GM23248 (cell line): ENCODE data around the gene ARFGAP2. TPM values are rescaled to one million over a fixed set of nuclear protein-coding genes. Genes with fewer than 3 reads are reported as not detected.

Experiments
- DNase-seq: peaks from one replicate; pipeline ENCODE4 v3.0.0-alpha.2; 2015
- H2AFZ ChIP-seq: fragments of 200-600 bp; sonication (generic); 2 replicates; pipeline ENCODE4 v1.6.1; 2016; ENCODE audit warnings: antibody characterized with exemption
- H3F3A ChIP-seq: fragments of 200-600 bp; sonication (generic); 2 replicates; pipeline ENCODE4 v1.6.1; 2016; ENCODE audit warnings: mild to moderate bottlenecking, antibody characterized with exemption, mixed run types; ENCODE audit not compliant: insufficient read depth
- H3K27ac ChIP-seq: fragments of 200-600 bp; sonication (generic); 2 replicates; pipeline ENCODE4 v1.5.1; 2016; ENCODE audit warnings: mild to moderate bottlenecking
- H3K27me3 ChIP-seq: fragments of 200-600 bp; sonication (generic); replicated peaks from 2 replicates; pipeline ENCODE4 v1.6.1; 2016; ENCODE audit warnings: mild to moderate bottlenecking; ENCODE audit not compliant: insufficient read depth
- H3K36me3 ChIP-seq: fragments of 200-600 bp; sonication (generic); 2 replicates; pipeline ENCODE4 v1.6.1; 2016; ENCODE audit warnings: low read depth, mild to moderate bottlenecking
- H3K4me1 ChIP-seq: fragments of 200-600 bp; sonication (generic); 2 replicates; pipeline ENCODE4 v1.6.1; 2016; ENCODE audit warnings: mild to moderate bottlenecking; ENCODE audit not compliant: insufficient read depth
- H3K4me2 ChIP-seq: fragments of 200-600 bp; sonication (generic); one replicate; pipeline ENCODE4 v1.6.1; 2016; ENCODE audit warnings: mild to moderate bottlenecking; ENCODE audit not compliant: unreplicated experiment
- H3K4me3 ChIP-seq: fragments of 200-600 bp; sonication (generic); 2 replicates; pipeline ENCODE4 v1.5.1; 2016; ENCODE audit warnings: mild to moderate bottlenecking
- H3K79me2 ChIP-seq: fragments of 200-600 bp; sonication (generic); 2 replicates; pipeline ENCODE4 v1.6.1; 2016; ENCODE audit warnings: mild to moderate bottlenecking; ENCODE audit not compliant: insufficient read depth
- H3K9ac ChIP-seq: fragments of 200-600 bp; sonication (generic); 2 replicates; pipeline ENCODE4 v1.6.1; 2016; ENCODE audit warnings: mild to moderate bottlenecking
- H3K9me2 ChIP-seq: fragments of 200-600 bp; sonication (generic); 2 replicates; pipeline ENCODE4 v1.6.1; 2016; ENCODE audit warnings: mixed run types, mild to moderate bottlenecking, moderate library complexity; ENCODE audit not compliant: insufficient read depth
- H3K9me3 ChIP-seq: fragments of 200-600 bp; sonication (generic); one replicate; pipeline ENCODE4 v1.6.1; 2017; ENCODE audit warnings: low read depth
- H4K20me1 ChIP-seq: fragments of 200-600 bp; sonication (generic); 2 replicates; pipeline ENCODE4 v1.6.0; 2016; ENCODE audit not compliant: insufficient read depth
- EZH2 ChIP-seq: fragments of 200-600 bp; sonication (generic); IDR thresholded peaks from 2 replicates; pipeline ENCODE4 v1.6.1; 2018; ENCODE audit warnings: antibody characterized with exemption, mild to moderate bottlenecking; ENCODE audit not compliant: insufficient read depth, poor library complexity, severe bottlenecking
- EZH2phosphoT487 ChIP-seq: fragments of 200-600 bp; sonication (generic); IDR thresholded peaks from 2 replicates; pipeline ENCODE4 v1.6.1; 2018; ENCODE audit warnings: antibody characterized with exemption, moderate library complexity, mild to moderate bottlenecking, low read depth; ENCODE audit not compliant: insufficient read depth
- WGBS, 2 experiments: methylation state at CpG; one replicate each; pipeline ENCODE4 v1.1.6; 2015 to 2017; ENCODE audit warnings: low lambda C conversion rate in 2 of 2, low coverage in 1 of 2; ENCODE audit errors: missing lambda C conversion rate in 2 of 2; 5-methylcytosine and 5-hydroxymethylcytosine counted together
- in situ Hi-C: fragments of 300-500 bp; cut with MboI; formaldehyde crosslinking; loops from 2 replicates; pipeline ENCODE4 v1.15.0; 2020
- polyA plus RNA-seq: library from polyadenylated mRNA; unstranded; fragments of >200 nt; fragmentation: Nextera tagmentation; extraction: Ambion mirVana; gene quantifications from 2 replicates; pipeline ENCODE4 v1.2.1, GENCODE V29; 2016
- total RNA-seq: library from RNA; depleted of rRNA; stranded (reverse); fragments of >200 nt; shearing (Covaris generic); gene quantifications from 2 replicates; pipeline ENCODE4 v1.2.3, GENCODE V29; 2014

The ARFGAP2 gene
- total and polyA plus RNA-seq, 2 experiments from 2014 or later = 45.7 to 131 TPM

DNA sequence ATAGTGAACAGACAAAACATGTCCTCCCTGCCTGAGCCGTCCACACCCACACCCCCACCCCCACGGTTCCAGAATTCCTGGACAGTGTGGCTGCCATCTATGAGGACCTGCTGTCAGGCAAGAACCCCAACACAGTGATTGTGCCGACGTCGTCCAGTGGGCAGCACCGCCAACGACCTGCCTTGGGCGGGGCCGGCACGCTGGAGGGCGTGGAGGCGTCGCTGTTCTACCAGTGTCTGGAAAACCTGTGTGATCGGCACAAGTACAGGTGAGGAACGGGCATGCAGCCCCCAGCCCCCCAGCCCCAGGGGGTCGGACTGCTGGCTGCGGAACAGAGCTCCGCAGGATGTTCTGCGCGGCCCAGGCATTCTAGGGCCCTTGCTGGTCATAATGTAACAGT is 19.7 kb downstream of the ARFGAP2 start:
- no peak overlapping the region for H2AFZ ChIP-seq
- H3K4me2 ChIP-seq = no peak overlapping the region
- no peak overlapping the region for H3K9ac ChIP-seq
- in situ Hi-C loops = loop anchor here (5.0 kb wide), 1 partner anchor 270 kb away; no protein-coding TSS in a partner anchor
- no peaks in the 10 kb centered on the region for H3K27me3 ChIP-seq
- no peaks in the 10 kb centered on the region for H3K9me3 ChIP-seq
- H3K9me2 ChIP-seq = no peaks in the 10 kb centered on the region
- peaks cover 18% of the 10 kb centered on the region for H3F3A ChIP-seq
- no peaks in the 10 kb centered on the region for H3K79me2 ChIP-seq
- no peak overlapping the region for H3K27ac ChIP-seq
- no peaks in the 10 kb centered on the region for H4K20me1 ChIP-seq
- whole genome bisulfite sequencing, 2 experiments = 88 to 90% methylated on average over 19 to 20 of the region's 20 CpGs
- no peak overlapping the region for H3K4me3 ChIP-seq
- no peaks in the 10 kb centered on the region for H3K36me3 ChIP-seq
- peaks cover 9% of the 10 kb centered on the region for H3K4me1 ChIP-seq
- no peak for DNase-seq
- TF ChIP-seq EZH2 (no peak), EZH2phosphoT487 (no peak)

DNA sequence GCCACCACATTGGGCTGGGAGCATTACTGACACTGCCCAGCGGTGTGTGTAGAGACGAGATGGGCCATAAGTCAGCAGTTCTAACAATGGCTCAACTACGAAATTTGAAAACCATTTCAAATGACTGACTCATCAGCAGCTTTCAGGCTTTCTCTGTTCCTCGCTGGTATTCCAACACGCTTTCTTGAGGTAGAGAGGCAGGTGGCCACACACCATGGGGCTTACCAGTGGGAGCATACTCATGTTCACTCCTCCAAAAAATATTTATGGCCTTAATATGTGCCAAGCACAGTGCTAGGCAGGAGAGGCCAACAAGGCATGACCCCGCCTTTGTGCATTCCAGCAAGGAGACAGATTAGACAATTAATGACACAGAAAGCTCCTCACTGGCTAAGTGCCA is 20.3 kb downstream of the ARFGAP2 start:
- no peak overlapping the region for H3K4me2 ChIP-seq
- H2AFZ ChIP-seq = no peak overlapping the region
- no peaks in the 10 kb centered on the region for H3K79me2 ChIP-seq
- H3K36me3 ChIP-seq = no peaks in the 10 kb centered on the region
- no peaks in the 10 kb centered on the region for H4K20me1 ChIP-seq
- no peak overlapping the region for H3K9ac ChIP-seq
- in situ Hi-C loops = loop anchor here (5.0 kb wide), 1 partner anchor 269 kb away; no protein-coding TSS in a partner anchor
- H3K4me1 ChIP-seq = peaks cover 9% of the 10 kb centered on the region
- H3K9me3 ChIP-seq = no peaks in the 10 kb centered on the region
- TF ChIP-seq EZH2phosphoT487 (no peak), EZH2 (no peak)
- peaks cover 16% of the 10 kb centered on the region; the same call in 1 of the 2 replicates for H3F3A ChIP-seq
- H3K9me2 ChIP-seq = no peaks in the 10 kb centered on the region
- H3K27me3 ChIP-seq = no peaks in the 10 kb centered on the region
- 67 to 70% methylated on average over 6 of the region's 6 CpGs for WGBS, 2 experiments
- no peak overlapping the region for H3K4me3 ChIP-seq
- no peak overlapping the region for H3K27ac ChIP-seq
- DNase-seq = peak; percentile 27

DNA sequence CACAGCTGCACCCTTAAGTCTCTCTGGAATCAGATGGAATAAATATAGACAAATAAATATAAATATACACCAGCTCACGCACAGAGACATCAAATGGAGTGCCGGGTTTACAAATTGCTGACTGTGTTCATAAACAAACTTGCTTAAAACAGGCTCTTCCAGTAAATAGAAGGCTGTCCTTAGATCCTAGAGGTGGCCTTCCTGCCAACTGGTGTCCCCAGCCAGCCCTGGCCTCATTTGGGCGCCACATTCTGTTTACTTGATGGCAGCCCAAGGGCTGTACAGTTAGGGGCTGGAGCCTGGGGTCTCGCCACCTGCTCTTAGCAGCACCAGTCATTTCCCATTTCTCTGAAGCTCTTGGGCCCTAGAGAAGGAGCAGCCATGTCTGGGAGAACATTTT is 20.8 kb downstream of the ARFGAP2 start:
- H3K4me1 ChIP-seq = peaks cover 9% of the 10 kb centered on the region
- H3K9me2 ChIP-seq = no peaks in the 10 kb centered on the region
- H3K9me3 ChIP-seq = no peaks in the 10 kb centered on the region
- 93 to 97% methylated on average over 4 of the region's 4 CpGs for WGBS, 2 experiments
- no peak overlapping the region for H3K9ac ChIP-seq
- H3K27me3 ChIP-seq = no peaks in the 10 kb centered on the region
- TF ChIP-seq EZH2 (no peak), EZH2phosphoT487 (no peak)
- H3F3A ChIP-seq = peaks cover 16% of the 10 kb centered on the region; the same call in 1 of the 2 replicates
- H3K27ac ChIP-seq = no peak overlapping the region
- H3K4me3 ChIP-seq = no peak overlapping the region
- H2AFZ ChIP-seq = no peak overlapping the region
- H4K20me1 ChIP-seq = no peaks in the 10 kb centered on the region
- no peaks in the 10 kb centered on the region for H3K79me2 ChIP-seq
- in situ Hi-C loops = loop anchor here (5.0 kb wide), 1 partner anchor 269 kb away; no protein-coding TSS in a partner anchor
- no peak for DNase-seq
- H3K4me2 ChIP-seq = no peak overlapping the region
- no peaks in the 10 kb centered on the region for H3K36me3 ChIP-seq

DNA sequence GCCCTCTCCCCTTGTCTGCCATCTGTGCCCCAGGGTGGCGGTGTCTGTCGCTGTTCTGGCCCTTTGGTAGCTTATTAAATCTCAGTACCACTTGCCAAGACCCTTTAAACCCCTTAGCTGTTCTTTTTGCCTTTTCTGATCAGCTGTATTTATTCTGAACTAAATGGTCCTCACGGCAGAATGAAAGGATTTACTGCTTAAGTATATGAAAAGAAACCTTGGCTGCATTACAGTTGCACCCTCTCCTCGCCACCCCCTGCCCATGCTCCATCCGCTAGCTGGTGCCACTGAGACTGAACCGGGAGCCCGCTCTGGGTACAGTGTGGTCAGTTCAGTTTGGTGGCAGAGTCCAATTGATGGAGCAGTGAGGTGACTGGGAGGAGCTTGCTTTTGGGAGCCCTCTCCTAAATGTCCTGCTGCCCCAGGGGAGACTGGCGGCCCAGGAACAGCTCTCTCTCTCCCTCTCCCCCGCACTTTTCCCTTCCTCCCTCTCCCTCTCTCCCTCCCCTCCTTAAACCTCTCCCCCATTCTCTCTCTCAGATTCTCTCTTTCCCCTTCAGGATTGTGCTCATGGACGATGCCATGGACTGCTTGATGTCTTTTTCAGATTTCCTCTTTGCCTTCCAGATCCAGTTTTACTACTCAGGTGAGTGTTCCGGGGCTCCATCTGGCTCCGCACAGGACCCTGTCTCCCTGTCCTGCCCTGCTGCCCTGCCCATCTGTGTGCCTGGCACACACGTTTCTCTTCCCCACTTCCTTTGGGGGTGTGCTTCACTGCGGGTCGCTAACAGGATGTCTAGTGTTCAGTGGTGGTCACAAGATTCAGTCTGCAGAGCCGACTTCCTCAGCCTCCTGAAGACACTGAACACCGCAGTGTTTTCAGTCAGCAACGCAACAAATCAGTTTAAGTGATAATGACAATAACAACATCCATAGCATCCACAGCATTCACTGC is 21.8 kb downstream of the ARFGAP2 start:
- Histone ChIP-seq H3F3A (peaks cover 16% of the 10 kb centered on the region; the same call in 1 of the 2 replicates), H3K36me3 (no peaks in the 10 kb centered on the region), H2AFZ (no peak overlapping the region), H3K27me3 (no peaks in the 10 kb centered on the region), H3K79me2 (no peaks in the 10 kb centered on the region), H4K20me1 (no peaks in the 10 kb centered on the region), H3K4me1 (peaks cover 9% of the 10 kb centered on the region), H3K4me2 (no peak overlapping the region), H3K9me2 (no peaks in the 10 kb centered on the region), H3K9me3 (no peaks in the 10 kb centered on the region), H3K4me3 (no peak overlapping the region), H3K9ac (no peak overlapping the region), H3K27ac (no peak overlapping the region)
- WGBS, 2 experiments = 62 to 65% methylated on average over 17 to 18 of the region's 18 CpGs
- DNase-seq = no peak
- in situ Hi-C loops = loop anchor here (5.0 kb wide), 1 partner anchor 268 kb away; no protein-coding TSS in a partner anchor
- no peak for TF ChIP-seq EZH2
- TF ChIP-seq EZH2phosphoT487 = no peak
